ENCODE measurements around the gene INPP5F. TPM values are rescaled to one million over a fixed set of nuclear protein-coding genes. Genes with fewer than 3 reads are reported as not detected.

The INPP5F gene
- total and polyA plus RNA-seq, 9 of the 15 experiments (the other 6 are each of a cell fraction or from before 2014, with no cell fraction given), result 1.6 to 7.3 (median 6.0) TPM

DNA sequence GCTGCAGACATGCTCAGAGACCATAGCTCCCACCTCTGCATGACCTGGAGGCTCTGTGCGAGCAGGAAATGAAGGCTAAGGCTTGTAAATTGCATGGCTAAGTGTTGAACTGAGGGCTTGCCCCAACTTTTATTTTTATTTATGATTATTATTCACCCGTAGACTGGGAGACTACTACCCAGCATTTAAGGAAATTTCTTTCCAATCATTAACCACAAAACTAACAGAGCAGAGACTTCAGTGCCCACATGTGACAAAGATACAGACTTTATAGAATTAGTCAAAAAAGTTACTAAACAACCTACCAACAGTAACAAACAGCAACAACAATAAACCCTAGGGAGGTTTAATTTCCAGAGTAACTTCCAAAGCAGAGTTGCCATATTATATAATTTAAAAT is 107.1 kb downstream of the INPP5F start:
- TF ChIP-seq KDM2B (CRISPR knock-in tag; IDR thresholded peaks at IDR 0.05) (no peak), ZNF134 (CRISPR knock-in tag; conservative IDR thresholded peaks at IDR 0.05) (no peak), TAF15 (IDR thresholded peaks at IDR 0.05; ENCODE audit: low read depth, low read length) (no peak), NFIC (IDR thresholded peaks at IDR 0.05) (no peak), NFRKB (IDR thresholded peaks at IDR 0.05; ENCODE audit: low read depth) (no peak)
- ATAC-seq (no peak), FAIRE-seq (no peak), DNase-seq (ENCODE audit: extremely low read depth in 1 of 4, low spot score in 3 of 4) (no peak)
- no peak overlapping the region for H3K9ac ChIP-seq (ENCODE audit: insufficient read depth in 1 of 2, low read depth in 2 of 2, low read length in 2 of 2)
- in situ Hi-C loops (cut with MboI) (no loop called here), intact Hi-C loops (cut with micrococcal nuclease) (loop anchor here (5.0 kb wide), 1 partner anchor 146 kb away; no protein-coding TSS in a partner anchor)
- no peaks in the 10 kb centered on the region for H3K27me3 ChIP-seq (ENCODE audit: control insufficient read depth in 2 of 2, insufficient read depth in 2 of 2, low read length in 2 of 2)
- H3K79me2 ChIP-seq (ENCODE audit: control insufficient read depth, insufficient read depth, low read length), result no peaks in the 10 kb centered on the region
- BruUV-seq (replicated peaks), result no TSS peak
- H3K27ac ChIP-seq (ENCODE audit: extremely low read depth, low read depth, low read length), result no peak overlapping the region
- ChIA-PET POLR2A (no interaction called here), CTCF (ENCODE audit: low intra/inter-chr PET ratio) (no interaction called here)
- peaks cover 0 to 3% of the 10 kb centered on the region in 2 experiments; a peak in 3 of 5 replicates for H3K4me1 ChIP-seq (replicated peaks in 1 of 2; ENCODE audit: control insufficient read depth in 2 of 2, insufficient read depth in 2 of 2, low read length in 2 of 2)
- no peak overlapping the region for H3K4me2 ChIP-seq (ENCODE audit: insufficient read depth, low read length)
- WGBS (ENCODE audit: insufficient coverage, low coverage, missing lambda C conversion rate), result 100% methylated on average over 2 of the region's 2 CpGs
- no peaks in the 10 kb centered on the region for H3K9me3 ChIP-seq (replicated peaks; ENCODE audit: control insufficient read depth, insufficient read depth, low read depth, low read length)
- peaks cover 89% of the 10 kb centered on the region for H3K36me3 ChIP-seq (ENCODE audit: control insufficient read depth, insufficient read depth, low read length)
- H4K20me1 ChIP-seq (replicated peaks; ENCODE audit: control insufficient read depth, insufficient read depth, low read length), result no peaks in the 10 kb centered on the region
- no peak overlapping the region for H3K4me3 ChIP-seq
- H3K9me1 ChIP-seq (ENCODE audit: control insufficient read depth, insufficient read depth, low read length), result no peaks in the 10 kb centered on the region
- H2AFZ ChIP-seq (ENCODE audit: low read depth, low read length), result no peak overlapping the region

DNA sequence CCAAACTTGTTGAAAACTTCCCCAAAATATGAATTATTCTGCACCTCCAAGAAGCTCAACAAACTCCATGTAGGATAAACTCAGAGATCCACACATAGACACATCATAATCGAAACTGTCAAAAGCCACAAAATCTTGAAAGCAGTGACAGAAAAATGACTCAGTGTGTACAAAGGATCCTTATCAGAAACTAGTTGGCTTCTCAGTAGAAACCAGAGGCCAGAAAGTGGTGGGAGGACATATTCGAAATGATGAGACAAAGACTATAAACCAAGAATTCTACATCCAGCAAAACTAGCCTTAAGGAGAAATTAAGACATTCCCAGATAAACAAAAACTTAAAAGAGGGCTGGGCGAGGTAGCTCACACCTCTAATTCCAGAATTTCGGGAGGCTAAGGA is 108.3 kb downstream of the INPP5F start:
- peaks cover 0 to 3% of the 10 kb centered on the region in 2 experiments; a peak in 3 of 5 replicates for H3K4me1 ChIP-seq (replicated peaks in 1 of 2; ENCODE audit: control insufficient read depth in 2 of 2, insufficient read depth in 2 of 2, low read length in 2 of 2)
- peak; percentile 68 to 75; a peak in 3 of 4 replicates for TF ChIP-seq KDM1A (IDR thresholded peaks at IDR 0.05)
- TF ChIP-seq ZNF609 (CRISPR knock-in tag; IDR thresholded peaks at IDR 0.05; ENCODE audit: borderline replicate concordance), result no peak
- TF ChIP-seq ZNF766 (CRISPR knock-in tag; conservative IDR thresholded peaks at IDR 0.05), result peak; percentile 77; the same call in 1 of the 2 replicates
- TF ChIP-seq HOMEZ (CRISPR knock-in tag; IDR thresholded peaks at IDR 0.05), result no peak

More for the DNA sequence above, 108.3 kb downstream of the INPP5F start:
- H3K36me3 ChIP-seq (ENCODE audit: control insufficient read depth, insufficient read depth, low read length), result peaks cover 87% of the 10 kb centered on the region
- peak in 2 of 4 experiments; percentile 23 to 48 for DNase-seq (ENCODE audit: extremely low read depth in 1 of 4, low spot score in 3 of 4)
- POLR2A ChIA-PET, result interaction anchor here (0.7 kb wide), 1 partner anchor 39 kb away, joined by 4 read pairs; the partner anchor contains the start of gene MCMBP
- H4K20me1 ChIP-seq (replicated peaks; ENCODE audit: control insufficient read depth, insufficient read depth, low read length), result no peaks in the 10 kb centered on the region
- no peaks in the 10 kb centered on the region for H3K9me1 ChIP-seq (ENCODE audit: control insufficient read depth, insufficient read depth, low read length)
- peak overlapping the region; percentile 28; the same call in 1 of the 3 replicates for H3K27ac ChIP-seq (ENCODE audit: extremely low read depth, low read depth, low read length)
- H3K9ac ChIP-seq (ENCODE audit: insufficient read depth in 1 of 2, low read depth in 2 of 2, low read length in 2 of 2), result no peak overlapping the region
- H3K79me2 ChIP-seq (ENCODE audit: control insufficient read depth, insufficient read depth, low read length), result no peaks in the 10 kb centered on the region
- CTCF ChIA-PET (ENCODE audit: low intra/inter-chr PET ratio), result no interaction called here
- in situ Hi-C loops (cut with MboI) (no loop called here), intact Hi-C loops (cut with micrococcal nuclease) (loop anchor here (5.0 kb wide), 1 partner anchor 147 kb away; no protein-coding TSS in a partner anchor)
- peak; percentile 82 for FAIRE-seq
- H2AFZ ChIP-seq (ENCODE audit: low read depth, low read length), result no peak overlapping the region
- BruUV-seq (replicated peaks), result no TSS peak
- ATAC-seq, result peak; percentile 61
- no peaks in the 10 kb centered on the region for H3K9me3 ChIP-seq (replicated peaks; ENCODE audit: control insufficient read depth, insufficient read depth, low read depth, low read length)
- no peak overlapping the region for H3K4me3 ChIP-seq
- no peaks in the 10 kb centered on the region for H3K27me3 ChIP-seq (ENCODE audit: control insufficient read depth in 2 of 2, insufficient read depth in 2 of 2, low read length in 2 of 2)
- H3K4me2 ChIP-seq (ENCODE audit: insufficient read depth, low read length), result no peak overlapping the region
- WGBS (ENCODE audit: insufficient coverage, low coverage, missing lambda C conversion rate), result 34% methylated on average over 4 of the region's 4 CpGs

Measured in K562 (cell line).